ENCODE results near the gene SYTL2.

Gene SYTL2

DNA sequence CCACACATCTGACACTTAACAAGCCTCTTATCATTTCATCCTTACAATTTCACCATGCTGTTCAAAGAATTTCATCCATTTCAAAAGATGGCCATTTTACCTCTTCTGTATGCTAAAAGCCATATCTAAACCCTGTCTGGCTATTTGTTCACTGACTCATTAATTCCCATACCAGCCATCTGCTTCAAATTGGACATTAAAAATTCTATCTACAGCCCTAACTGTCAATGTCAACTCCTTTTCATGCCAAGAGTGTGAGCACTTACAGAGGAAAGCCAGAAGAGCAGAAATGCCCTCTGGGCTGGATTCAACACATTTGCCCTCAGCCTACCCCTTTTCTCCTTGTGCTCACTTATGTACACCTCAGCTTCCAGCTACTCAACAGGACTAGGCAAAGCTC, 59.2 kb downstream of the SYTL2 start:
- no peak for TF ChIP-seq ZBTB7A (IDR thresholded peaks at IDR 0.05; ENCODE audit: low read depth)
- no peak for TF ChIP-seq FOXM1 (IDR thresholded peaks at IDR 0.05; ENCODE audit: borderline replicate concordance, low read depth)
- TF ChIP-seq, protein P1, sequence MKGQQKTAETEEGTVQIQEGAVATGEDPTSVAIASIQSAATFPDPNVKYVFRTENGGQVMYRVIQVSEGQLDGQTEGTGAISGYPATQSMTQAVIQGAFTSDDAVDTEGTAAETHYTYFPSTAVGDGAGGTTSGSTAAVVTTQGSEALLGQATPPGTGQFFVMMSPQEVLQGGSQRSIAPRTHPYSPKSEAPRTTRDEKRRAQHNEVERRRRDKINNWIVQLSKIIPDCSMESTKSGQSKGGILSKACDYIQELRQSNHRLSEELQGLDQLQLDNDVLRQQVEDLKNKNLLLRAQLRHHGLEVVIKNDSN (IDR thresholded peaks at IDR 0.05), result no peak
- TF ChIP-seq TCF12 (IDR thresholded peaks at IDR 0.05; ENCODE audit: low read depth), result no peak
- TF ChIP-seq TAF1 (IDR thresholded peaks at IDR 0.05; ENCODE audit: low read depth), result no peak
- TF ChIP-seq TEAD4 (IDR thresholded peaks at IDR 0.05), result no peak
- TF ChIP-seq, protein P2, sequence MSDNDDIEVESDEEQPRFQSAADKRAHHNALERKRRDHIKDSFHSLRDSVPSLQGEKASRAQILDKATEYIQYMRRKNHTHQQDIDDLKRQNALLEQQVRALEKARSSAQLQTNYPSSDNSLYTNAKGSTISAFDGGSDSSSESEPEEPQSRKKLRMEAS (IDR thresholded peaks at IDR 0.05), result no peak
- TF ChIP-seq YY1 (IDR thresholded peaks at IDR 0.05; ENCODE audit: low read depth), result no peak
- no peak for TF ChIP-seq CREB1 (IDR thresholded peaks at IDR 0.05; ENCODE audit: low read depth)
- TF ChIP-seq EGR1 (IDR thresholded peaks at IDR 0.05), result no peak

- no peak for TF ChIP-seq CEBPB (IDR thresholded peaks at IDR 0.05)
- TF ChIP-seq TEAD4 (IDR thresholded peaks at IDR 0.05), result no peak
- no peak for TF ChIP-seq YY1 (IDR thresholded peaks at IDR 0.05; ENCODE audit: low read depth)
- no peak for TF ChIP-seq RAD21 (IDR thresholded peaks at IDR 0.05; ENCODE audit: low read depth)
- no peak for TF ChIP-seq EP300 (IDR thresholded peaks at IDR 0.05; ENCODE audit: borderline replicate concordance)
- TF ChIP-seq, protein P2 (IDR thresholded peaks at IDR 0.05), result no peak
- no peak for TF ChIP-seq FOXM1 (IDR thresholded peaks at IDR 0.05; ENCODE audit: borderline replicate concordance, low read depth)
- TF ChIP-seq REST (IDR thresholded peaks at IDR 0.05; ENCODE audit: low read depth), result no peak
- TF ChIP-seq CREB1 (IDR thresholded peaks at IDR 0.05; ENCODE audit: low read depth), result no peak
- TF ChIP-seq TCF12 (IDR thresholded peaks at IDR 0.05; ENCODE audit: low read depth), result no peak
- TF ChIP-seq, protein P1 (IDR thresholded peaks at IDR 0.05), result no peak
- no peak for TF ChIP-seq TAF1 (IDR thresholded peaks at IDR 0.05; ENCODE audit: low read depth)
- no peak for TF ChIP-seq EGR1 (IDR thresholded peaks at IDR 0.05)
- no peak for TF ChIP-seq NFIC (IDR thresholded peaks at IDR 0.05)
- no peak for TF ChIP-seq ZBTB7A (IDR thresholded peaks at IDR 0.05; ENCODE audit: low read depth)
These were observed 60.3 kb downstream of the SYTL2 start for GRCh38 chr11:85750646-85751045.

DNA sequence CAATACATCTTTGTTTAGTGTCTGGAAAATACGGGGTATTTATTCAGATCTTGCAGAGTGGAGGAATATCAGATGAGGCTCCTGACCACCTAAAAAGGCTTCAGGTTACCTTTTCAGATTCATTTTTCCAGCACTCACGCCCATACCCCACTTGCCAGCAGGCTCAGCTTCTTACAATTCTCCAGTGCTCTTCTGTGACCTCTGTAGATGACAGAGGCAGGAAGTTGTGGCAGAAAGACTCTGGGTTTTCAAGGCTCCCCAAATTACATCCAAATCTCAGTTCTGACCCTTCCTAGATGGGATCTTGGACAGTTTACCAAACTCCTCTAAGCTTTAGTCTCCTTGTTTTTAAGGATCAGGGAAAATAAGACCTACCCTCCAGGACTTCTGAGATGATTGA, 61.1 kb downstream of the SYTL2 start:
- TF ChIP-seq ZBTB7A (IDR thresholded peaks at IDR 0.05; ENCODE audit: low read depth) (no peak), YY1 (IDR thresholded peaks at IDR 0.05; ENCODE audit: low read depth) (no peak), TEAD4 (IDR thresholded peaks at IDR 0.05) (no peak), CEBPB (IDR thresholded peaks at IDR 0.05) (no peak), FOXM1 (IDR thresholded peaks at IDR 0.05; ENCODE audit: borderline replicate concordance, low read depth) (no peak), EP300 (IDR thresholded peaks at IDR 0.05; ENCODE audit: borderline replicate concordance) (no peak), NFIC (IDR thresholded peaks at IDR 0.05) (no peak), EGR1 (IDR thresholded peaks at IDR 0.05) (no peak), RAD21 (IDR thresholded peaks at IDR 0.05; ENCODE audit: low read depth) (no peak), TAF1 (IDR thresholded peaks at IDR 0.05; ENCODE audit: low read depth) (no peak)
- TF ChIP-seq, protein P2 (IDR thresholded peaks at IDR 0.05), result no peak
- TF ChIP-seq, protein P1 (IDR thresholded peaks at IDR 0.05), result no peak

DNA sequence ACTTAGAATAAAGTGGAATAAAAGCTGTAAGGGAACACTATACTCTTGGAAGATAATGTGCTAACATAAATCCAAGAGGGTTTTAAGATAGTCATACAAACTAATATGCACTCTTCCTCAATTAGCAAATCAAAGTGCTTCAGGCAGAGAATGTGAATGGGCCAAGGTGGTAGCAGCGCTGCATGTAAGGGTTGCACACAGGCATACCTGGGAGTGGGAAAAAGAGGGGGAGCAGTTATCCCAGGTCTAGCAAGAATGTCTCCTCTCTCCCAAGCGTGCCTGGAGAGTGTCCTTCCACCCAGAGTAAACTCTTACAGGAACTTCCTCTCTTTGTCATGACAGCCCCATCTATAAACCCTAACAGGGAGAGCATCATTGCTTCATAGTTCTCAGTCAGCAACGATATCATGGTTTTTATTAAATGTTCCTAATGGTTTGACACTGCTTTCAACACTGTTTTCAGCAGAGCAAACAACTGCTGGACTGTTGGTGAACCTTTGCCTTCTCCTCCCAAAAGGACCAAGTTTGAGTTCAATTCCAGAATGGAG, 61.6 kb downstream of the SYTL2 start:
- TF ChIP-seq CEBPB (IDR thresholded peaks at IDR 0.05), result no peak
- no peak for TF ChIP-seq YY1 (IDR thresholded peaks at IDR 0.05; ENCODE audit: low read depth)
- TF ChIP-seq RAD21 (IDR thresholded peaks at IDR 0.05; ENCODE audit: low read depth), result no peak
- TF ChIP-seq NFIC (IDR thresholded peaks at IDR 0.05), result no peak
- no peak for TF ChIP-seq TCF12 (IDR thresholded peaks at IDR 0.05; ENCODE audit: low read depth)

DNA sequence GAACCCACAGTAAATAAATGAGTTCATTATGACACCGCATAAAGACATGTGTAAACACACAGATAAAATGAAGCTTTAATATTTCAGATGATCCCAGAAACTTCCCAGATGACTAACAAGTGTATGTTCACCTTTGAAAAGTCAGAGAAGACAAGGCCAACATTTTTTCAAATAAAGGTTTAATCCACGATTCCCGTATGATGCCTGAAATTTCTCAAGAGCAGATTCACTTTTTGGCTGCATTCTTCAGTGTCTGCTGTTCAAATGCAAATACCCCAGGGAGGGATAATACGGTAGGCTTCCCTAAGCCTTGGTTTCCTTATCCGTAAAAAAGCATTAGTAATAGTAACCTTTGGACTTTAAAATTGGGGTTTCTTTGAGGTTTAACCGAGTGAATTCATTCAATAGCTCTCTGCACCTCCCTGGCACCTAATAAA, 62.5 kb downstream of the SYTL2 start:
- no peak for TF ChIP-seq RAD21 (IDR thresholded peaks at IDR 0.05; ENCODE audit: low read depth)
- TF ChIP-seq FOXM1 (IDR thresholded peaks at IDR 0.05; ENCODE audit: borderline replicate concordance, low read depth), result no peak
- TF ChIP-seq, protein P2 (IDR thresholded peaks at IDR 0.05), result no peak
- no peak for TF ChIP-seq TCF12 (IDR thresholded peaks at IDR 0.05; ENCODE audit: low read depth)
- no peak for TF ChIP-seq EP300 (IDR thresholded peaks at IDR 0.05; ENCODE audit: borderline replicate concordance)
- no peak for TF ChIP-seq TAF1 (IDR thresholded peaks at IDR 0.05; ENCODE audit: low read depth)
- TF ChIP-seq REST (IDR thresholded peaks at IDR 0.05; ENCODE audit: low read depth), result no peak
- TF ChIP-seq, protein P1 (IDR thresholded peaks at IDR 0.05), result no peak
- TF ChIP-seq TEAD4 (IDR thresholded peaks at IDR 0.05), result no peak
- no peak for TF ChIP-seq CREB1 (IDR thresholded peaks at IDR 0.05; ENCODE audit: low read depth)
- no peak for TF ChIP-seq ZBTB7A (IDR thresholded peaks at IDR 0.05; ENCODE audit: low read depth)
